ENCODE data around the gene MYBBP1A. TPM values are rescaled to one million over a fixed set of nuclear protein-coding genes. Genes with fewer than 3 reads are reported as not detected.

MYBBP1A gene
- total and polyA plus RNA-seq, 2 donors (not counting 1 experiment from before 2014, with no cell fraction given) = 72.4 to 74.4 TPM

DNA sequence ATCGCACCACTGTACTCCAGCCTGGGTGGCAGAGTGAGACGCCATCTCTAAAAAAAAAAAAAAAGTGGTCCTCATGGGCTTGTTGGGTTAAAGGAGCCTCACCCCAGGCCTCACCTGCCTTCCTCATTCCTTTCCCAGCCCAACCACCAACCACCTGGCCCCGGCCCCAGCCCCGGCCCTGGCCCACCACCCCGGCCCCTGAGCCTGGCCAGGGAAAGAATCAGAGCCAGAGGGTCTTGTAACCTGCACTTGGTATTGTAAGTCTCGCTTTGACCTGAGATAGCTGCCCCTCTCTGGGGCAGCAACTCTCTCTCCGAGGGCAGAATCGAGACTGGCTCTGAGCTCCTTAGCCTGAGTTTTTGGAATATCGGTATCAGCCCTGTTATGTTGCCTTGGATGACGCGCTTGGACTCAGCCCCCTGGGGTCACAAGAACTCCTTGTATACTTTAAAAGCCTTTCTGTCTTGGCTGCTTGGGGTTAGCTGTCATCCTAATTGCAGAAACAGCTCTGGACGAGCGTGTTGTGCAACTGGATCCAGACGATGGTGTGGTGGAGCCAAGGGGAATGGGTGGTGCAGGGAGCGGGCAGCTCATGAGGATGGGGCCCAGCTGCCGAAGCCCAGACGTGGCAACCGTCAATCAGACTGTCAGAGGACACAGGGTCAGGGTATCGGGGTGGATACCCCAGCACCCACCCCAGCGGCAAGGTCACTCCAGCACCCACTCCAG is 43.8 kb upstream of the MYBBP1A start:
- ATAC-seq (ENCODE audit: low read depth) (no peak), DNase-seq (no peak)
- no peaks in the 10 kb centered on the region for H3K9me3 ChIP-seq (ENCODE audit: control extremely low read depth in 1 of 3, control insufficient read depth in 2 of 3, insufficient read depth in 1 of 3, low read length in 2 of 3)
- H3K27me3 Mint-ChIP-seq = peaks cover 24% of the 10 kb centered on the region
- 89% methylated on average over 18 of the region's 20 CpGs for whole genome bisulfite sequencing (ENCODE audit: insufficient coverage)
- H3K79me2 ChIP-seq (ENCODE audit: control insufficient read depth, insufficient read depth, low read length) = no peaks in the 10 kb centered on the region
- CTCF ChIA-PET = interaction anchor here (0.5 kb wide), 1 partner anchor 8 kb away, joined by 3 read pairs; no protein-coding TSS in a partner anchor
- intact Hi-C loops (cut with micrococcal nuclease) = no loop called here
- H3K4me3 ChIP-seq (ENCODE audit: control extremely low read depth in 1 of 5, extremely low read depth in 1 of 5, insufficient read depth in 1 of 5, low read depth in 2 of 5, low read length in 4 of 5) = no peak overlapping the region
- H3K27ac Mint-ChIP-seq = no peak overlapping the region
- no peaks in the 10 kb centered on the region for H3K36me3 ChIP-seq (replicated peaks in 1 of 2; ENCODE audit: control extremely low read depth in 1 of 2, control insufficient read depth in 1 of 2, extremely low read depth in 1 of 2, insufficient read depth in 2 of 2, low read length in 1 of 2)
- TF ChIP-seq EZH2 (IDR thresholded peaks at IDR 0.05; ENCODE audit: borderline replicate concordance, insufficient read depth, low read depth, low read length, poor library complexity, severe bottlenecking) = no peak
- TF ChIP-seq, protein P1, sequence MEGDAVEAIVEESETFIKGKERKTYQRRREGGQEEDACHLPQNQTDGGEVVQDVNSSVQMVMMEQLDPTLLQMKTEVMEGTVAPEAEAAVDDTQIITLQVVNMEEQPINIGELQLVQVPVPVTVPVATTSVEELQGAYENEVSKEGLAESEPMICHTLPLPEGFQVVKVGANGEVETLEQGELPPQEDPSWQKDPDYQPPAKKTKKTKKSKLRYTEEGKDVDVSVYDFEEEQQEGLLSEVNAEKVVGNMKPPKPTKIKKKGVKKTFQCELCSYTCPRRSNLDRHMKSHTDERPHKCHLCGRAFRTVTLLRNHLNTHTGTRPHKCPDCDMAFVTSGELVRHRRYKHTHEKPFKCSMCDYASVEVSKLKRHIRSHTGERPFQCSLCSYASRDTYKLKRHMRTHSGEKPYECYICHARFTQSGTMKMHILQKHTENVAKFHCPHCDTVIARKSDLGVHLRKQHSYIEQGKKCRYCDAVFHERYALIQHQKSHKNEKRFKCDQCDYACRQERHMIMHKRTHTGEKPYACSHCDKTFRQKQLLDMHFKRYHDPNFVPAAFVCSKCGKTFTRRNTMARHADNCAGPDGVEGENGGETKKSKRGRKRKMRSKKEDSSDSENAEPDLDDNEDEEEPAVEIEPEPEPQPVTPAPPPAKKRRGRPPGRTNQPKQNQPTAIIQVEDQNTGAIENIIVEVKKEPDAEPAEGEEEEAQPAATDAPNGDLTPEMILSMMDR (IDR thresholded peaks at IDR 0.05) = no peak
- H3K4me1 Mint-ChIP-seq = peaks cover 3% of the 10 kb centered on the region
- H3K9me3 Mint-ChIP-seq (ENCODE audit: insufficient read depth) = no peaks in the 10 kb centered on the region
- H2AFZ ChIP-seq (ENCODE audit: insufficient read depth, low read depth, low read length, poor library complexity, severe bottlenecking) = no peak overlapping the region
- H3K27ac ChIP-seq (ENCODE audit: low read length in 2 of 2) = no peak overlapping the region
- H3K4me2 ChIP-seq (replicated peaks; ENCODE audit: low read depth, low read length, poor library complexity, severe bottlenecking) = no peak overlapping the region
- no peak overlapping the region for H3K4me3 Mint-ChIP-seq
- H4K20me1 ChIP-seq (ENCODE audit: control insufficient read depth, insufficient read depth, low read length, poor library complexity, severe bottlenecking) = no peaks in the 10 kb centered on the region
- peaks cover 0 to 4% of the 10 kb centered on the region in 2 donors for H3K4me1 ChIP-seq (ENCODE audit: control insufficient read depth in 2 of 2, insufficient read depth in 2 of 2, low read length in 2 of 2)
- no peak overlapping the region for H3K9ac ChIP-seq (ENCODE audit: low read length)
- POLR2A ChIA-PET = no interaction called here
- H3K27me3 ChIP-seq (replicated peaks in 1 of 4; ENCODE audit: control extremely low read depth in 1 of 4, control insufficient read depth in 3 of 4, insufficient read depth in 4 of 4, low read length in 3 of 4) = peaks cover 0 to 16% (median 0%) of the 10 kb centered on the region in 4 experiments

DNA sequence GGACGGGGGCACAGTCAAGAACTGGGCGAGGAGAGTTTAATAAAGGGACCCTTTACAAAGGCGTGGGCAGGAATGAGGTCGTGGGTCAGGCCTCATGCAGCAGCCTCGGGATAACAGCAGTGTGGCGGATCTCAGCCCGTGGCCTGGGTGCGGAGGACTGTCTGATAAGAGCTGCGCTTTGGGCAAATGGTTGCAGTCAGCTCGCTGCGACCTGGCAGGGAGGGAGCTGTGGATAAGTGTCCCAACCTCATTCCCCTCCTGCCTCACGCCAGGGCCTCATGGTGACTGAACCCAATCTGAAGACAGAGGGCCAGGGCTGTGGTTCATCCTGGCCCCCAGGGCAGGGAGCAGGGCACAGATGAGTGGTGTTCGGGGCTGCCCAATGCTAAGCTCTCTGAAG is 42.8 kb upstream of the MYBBP1A start:
- no peaks in the 10 kb centered on the region for H3K9me3 ChIP-seq (ENCODE audit: control extremely low read depth in 1 of 3, control insufficient read depth in 2 of 3, insufficient read depth in 1 of 3, low read length in 2 of 3)
- H3K9ac ChIP-seq (ENCODE audit: low read length) = no peak overlapping the region
- WGBS (ENCODE audit: insufficient coverage) = 84% methylated on average over 11 of the region's 13 CpGs
- DNase-seq (no peak), ATAC-seq (ENCODE audit: low read depth) (no peak)
- no peaks in the 10 kb centered on the region for H3K36me3 ChIP-seq (replicated peaks in 1 of 2; ENCODE audit: control extremely low read depth in 1 of 2, control insufficient read depth in 1 of 2, extremely low read depth in 1 of 2, insufficient read depth in 2 of 2, low read length in 1 of 2)
- H3K4me1 ChIP-seq (ENCODE audit: control insufficient read depth in 2 of 2, insufficient read depth in 2 of 2, low read length in 2 of 2) = peaks cover 0 to 4% of the 10 kb centered on the region in 2 donors
- no peak overlapping the region for H3K27ac ChIP-seq (ENCODE audit: low read length in 2 of 2)
- H3K27me3 ChIP-seq (replicated peaks in 1 of 4; ENCODE audit: control extremely low read depth in 1 of 4, control insufficient read depth in 3 of 4, insufficient read depth in 4 of 4, low read length in 3 of 4) = peaks cover 0 to 18% (median 0%) of the 10 kb centered on the region in 4 experiments
- peaks cover 18% of the 10 kb centered on the region for H3K27me3 Mint-ChIP-seq
- no peaks in the 10 kb centered on the region for H4K20me1 ChIP-seq (ENCODE audit: control insufficient read depth, insufficient read depth, low read length, poor library complexity, severe bottlenecking)
- H3K9me3 Mint-ChIP-seq (ENCODE audit: insufficient read depth) = no peaks in the 10 kb centered on the region
- ChIA-PET CTCF (no interaction called here), POLR2A (no interaction called here)
- H3K4me1 Mint-ChIP-seq = peaks cover 3% of the 10 kb centered on the region
- H3K4me2 ChIP-seq (replicated peaks; ENCODE audit: low read depth, low read length, poor library complexity, severe bottlenecking) = no peak overlapping the region
- H2AFZ ChIP-seq (ENCODE audit: insufficient read depth, low read depth, low read length, poor library complexity, severe bottlenecking) = no peak overlapping the region
- TF ChIP-seq, protein P1 (IDR thresholded peaks at IDR 0.05) = no peak
- TF ChIP-seq EZH2 (IDR thresholded peaks at IDR 0.05; ENCODE audit: borderline replicate concordance, insufficient read depth, low read depth, low read length, poor library complexity, severe bottlenecking) = no peak
- H3K79me2 ChIP-seq (ENCODE audit: control insufficient read depth, insufficient read depth, low read length) = no peaks in the 10 kb centered on the region
- no peak overlapping the region for H3K4me3 Mint-ChIP-seq
- intact Hi-C loops (cut with micrococcal nuclease) = no loop called here
- H3K27ac Mint-ChIP-seq = no peak overlapping the region
- no peak overlapping the region for H3K4me3 ChIP-seq (ENCODE audit: control extremely low read depth in 1 of 5, extremely low read depth in 1 of 5, insufficient read depth in 1 of 5, low read depth in 2 of 5, low read length in 4 of 5)

Data from B cell (primary cell).